ENCODE measurements around the gene TMEM129.

The TMEM129 gene

DNA sequence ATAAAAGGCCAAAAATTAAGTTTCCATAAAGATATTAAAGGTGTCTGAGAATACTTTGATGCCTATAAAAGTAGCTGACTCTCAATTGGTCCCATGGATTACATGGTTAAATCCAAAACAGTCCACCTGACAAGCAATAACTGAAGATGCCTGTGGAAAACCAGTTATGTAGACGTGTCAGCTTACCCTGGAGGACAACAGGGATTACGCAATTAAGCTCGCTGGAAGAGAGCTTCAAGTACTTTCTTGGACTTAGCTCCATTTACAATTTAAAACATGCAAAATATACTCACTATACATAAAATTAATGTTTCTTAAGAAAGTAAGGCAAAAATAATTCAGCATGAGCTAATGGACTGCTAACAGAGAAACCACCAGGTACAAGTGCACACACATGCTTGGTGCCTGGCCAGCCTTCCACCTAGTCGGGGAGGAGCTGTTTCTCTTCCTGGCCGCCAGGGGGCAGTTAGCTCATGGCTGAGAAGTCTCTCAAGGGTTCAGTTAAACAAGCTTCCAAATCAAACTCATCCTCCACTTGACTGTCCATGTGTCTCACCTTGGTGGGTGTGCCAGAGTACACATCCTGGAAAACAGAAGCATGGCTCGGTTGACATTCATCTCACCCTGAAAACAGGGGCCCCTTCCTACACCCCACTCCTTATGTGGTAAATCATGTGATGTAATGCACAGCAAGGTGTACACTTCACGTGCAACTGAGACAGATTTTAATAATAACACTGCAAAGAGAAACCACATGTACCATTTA is 27.8 kb downstream of the TMEM129 start:
- peaks cover 21% of the 10 kb centered on the region for H3K36me3 ChIP-seq (ENCODE audit: control insufficient read depth, insufficient read depth, low read length)
- no peaks in the 10 kb centered on the region for H3K27me3 ChIP-seq (ENCODE audit: control insufficient read depth, insufficient read depth, low read length, poor library complexity, severe bottlenecking)
- H3K4me1 ChIP-seq (ENCODE audit: control insufficient read depth, insufficient read depth, low read length), result no peaks in the 10 kb centered on the region
- 71 to 72% methylated on average over 7 of the region's 7 CpGs for WGBS, 2 experiments
- no peak overlapping the region for H3K4me3 ChIP-seq (ENCODE audit: insufficient read depth, low read depth, low read length)
- no peak overlapping the region for H3K27ac ChIP-seq (ENCODE audit: insufficient read depth, low read depth, low read length, poor library complexity, severe bottlenecking)
- H3K9me3 ChIP-seq (ENCODE audit: control insufficient read depth, low read length), result no peaks in the 10 kb centered on the region

DNA sequence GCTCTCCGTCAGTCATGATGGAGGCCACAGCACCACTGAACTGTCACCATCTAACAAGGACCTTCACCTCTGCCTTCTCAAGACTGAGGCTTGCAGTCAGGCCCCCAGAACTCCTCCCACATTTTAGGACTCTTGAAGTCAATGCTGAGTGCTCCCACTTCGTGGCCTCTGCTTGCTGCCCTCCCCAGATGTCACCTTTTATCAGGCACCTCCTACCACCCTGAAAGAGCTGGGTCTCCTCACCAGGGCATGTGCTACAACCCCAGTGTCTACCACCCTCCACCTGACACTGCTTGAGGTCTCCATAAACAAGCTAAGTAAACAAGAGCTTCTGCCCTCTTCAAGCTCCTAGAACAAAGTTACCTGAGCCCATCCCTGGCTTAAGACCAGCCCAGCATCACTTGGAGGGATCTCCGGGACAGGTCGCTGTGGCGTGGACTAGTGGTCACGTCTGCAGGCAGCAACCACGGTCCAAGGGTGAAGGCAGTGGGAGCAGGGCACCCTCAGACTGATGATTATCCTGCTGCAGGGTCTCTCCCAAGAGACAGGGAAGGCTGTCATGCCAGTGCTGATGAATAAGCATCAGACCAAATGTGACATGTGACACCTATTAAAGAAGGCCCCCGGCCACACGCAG is 29.3 kb downstream of the TMEM129 start:
- H3K27ac ChIP-seq (ENCODE audit: insufficient read depth, low read depth, low read length, poor library complexity, severe bottlenecking), result no peak overlapping the region
- no peaks in the 10 kb centered on the region for H3K9me3 ChIP-seq (ENCODE audit: control insufficient read depth, low read length)
- no peak overlapping the region for H3K4me3 ChIP-seq (ENCODE audit: insufficient read depth, low read depth, low read length)
- H3K36me3 ChIP-seq (ENCODE audit: control insufficient read depth, insufficient read depth, low read length), result peaks cover 16% of the 10 kb centered on the region
- no peaks in the 10 kb centered on the region for H3K4me1 ChIP-seq (ENCODE audit: control insufficient read depth, insufficient read depth, low read length)
- H3K27me3 ChIP-seq (ENCODE audit: control insufficient read depth, insufficient read depth, low read length, poor library complexity, severe bottlenecking), result no peaks in the 10 kb centered on the region
- 89 to 90% methylated on average over 9 of the region's 9 CpGs for WGBS, 2 experiments

DNA sequence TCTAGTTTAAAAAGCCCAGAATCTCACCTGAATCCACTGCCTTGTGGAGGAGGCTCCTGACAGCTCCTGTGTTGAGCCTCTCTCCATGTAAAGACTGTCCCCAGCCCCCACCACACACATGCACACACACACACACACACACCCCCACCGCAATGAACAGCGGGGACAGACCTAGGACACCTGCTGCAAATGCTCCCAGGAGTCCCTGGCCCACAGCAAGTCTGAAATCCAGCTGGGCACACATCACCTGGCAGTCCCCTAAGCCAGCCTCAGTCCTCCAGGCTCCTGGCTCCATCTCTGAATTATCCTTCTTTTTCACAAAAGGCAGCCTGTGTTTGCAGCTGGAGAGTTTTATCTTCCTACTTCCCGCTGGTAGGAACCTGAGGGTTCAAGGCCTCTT is 30.4 kb downstream of the TMEM129 start:
- Histone ChIP-seq H3K27me3 (ENCODE audit: control insufficient read depth, insufficient read depth, low read length, poor library complexity, severe bottlenecking) (no peaks in the 10 kb centered on the region), H3K9me3 (ENCODE audit: control insufficient read depth, low read length) (no peaks in the 10 kb centered on the region), H3K4me3 (ENCODE audit: insufficient read depth, low read depth, low read length) (no peak overlapping the region), H3K4me1 (ENCODE audit: control insufficient read depth, insufficient read depth, low read length) (no peaks in the 10 kb centered on the region), H3K27ac (ENCODE audit: insufficient read depth, low read depth, low read length, poor library complexity, severe bottlenecking) (no peak overlapping the region), H3K36me3 (ENCODE audit: control insufficient read depth, insufficient read depth, low read length) (peaks cover 16% of the 10 kb centered on the region)
- WGBS, 2 experiments, result 93% methylated on average over 3 of the region's 3 CpGs

DNA sequence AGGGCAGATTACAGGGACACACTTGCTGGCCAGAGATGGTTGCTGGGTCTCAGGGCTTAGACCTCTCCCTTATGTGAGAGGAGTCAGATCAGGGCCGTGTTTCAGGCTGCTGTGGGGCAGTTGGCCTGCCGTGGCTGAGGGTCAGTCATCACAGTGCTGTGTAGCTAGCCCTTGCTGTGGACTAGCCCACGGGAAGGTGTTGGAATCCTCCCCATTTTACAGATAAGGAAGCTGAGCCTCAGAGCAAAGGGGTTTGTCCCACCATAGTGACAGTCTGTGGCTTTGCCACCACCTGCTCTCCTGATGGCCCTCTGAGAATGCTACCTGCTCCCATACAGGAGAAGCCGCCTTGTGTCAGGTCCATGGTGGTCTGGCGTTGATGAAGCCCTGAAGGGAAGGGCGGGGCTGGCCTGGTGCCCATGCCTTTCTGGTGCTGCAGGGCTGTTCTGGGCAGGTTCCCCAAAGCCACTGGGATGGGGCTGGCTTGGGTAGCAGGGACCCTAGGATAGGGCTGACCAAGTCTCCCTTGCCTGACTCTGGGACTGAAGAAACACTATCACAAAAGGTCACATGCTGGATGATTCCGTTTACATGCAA is 34.6 kb downstream of the TMEM129 start:
- H3K36me3 ChIP-seq (ENCODE audit: control insufficient read depth, insufficient read depth, low read length), result no peaks in the 10 kb centered on the region
- H3K27ac ChIP-seq (ENCODE audit: insufficient read depth, low read depth, low read length, poor library complexity, severe bottlenecking), result no peak overlapping the region
- H3K27me3 ChIP-seq (ENCODE audit: control insufficient read depth, insufficient read depth, low read length, poor library complexity, severe bottlenecking), result peaks cover 19% of the 10 kb centered on the region
- no peak overlapping the region for H3K4me3 ChIP-seq (ENCODE audit: insufficient read depth, low read depth, low read length)
- H3K4me1 ChIP-seq (ENCODE audit: control insufficient read depth, insufficient read depth, low read length), result peaks cover 10% of the 10 kb centered on the region
- no peaks in the 10 kb centered on the region for H3K9me3 ChIP-seq (ENCODE audit: control insufficient read depth, low read length)
- WGBS, 2 experiments, result 80 to 85% methylated on average over 7 of the region's 7 CpGs

DNA sequence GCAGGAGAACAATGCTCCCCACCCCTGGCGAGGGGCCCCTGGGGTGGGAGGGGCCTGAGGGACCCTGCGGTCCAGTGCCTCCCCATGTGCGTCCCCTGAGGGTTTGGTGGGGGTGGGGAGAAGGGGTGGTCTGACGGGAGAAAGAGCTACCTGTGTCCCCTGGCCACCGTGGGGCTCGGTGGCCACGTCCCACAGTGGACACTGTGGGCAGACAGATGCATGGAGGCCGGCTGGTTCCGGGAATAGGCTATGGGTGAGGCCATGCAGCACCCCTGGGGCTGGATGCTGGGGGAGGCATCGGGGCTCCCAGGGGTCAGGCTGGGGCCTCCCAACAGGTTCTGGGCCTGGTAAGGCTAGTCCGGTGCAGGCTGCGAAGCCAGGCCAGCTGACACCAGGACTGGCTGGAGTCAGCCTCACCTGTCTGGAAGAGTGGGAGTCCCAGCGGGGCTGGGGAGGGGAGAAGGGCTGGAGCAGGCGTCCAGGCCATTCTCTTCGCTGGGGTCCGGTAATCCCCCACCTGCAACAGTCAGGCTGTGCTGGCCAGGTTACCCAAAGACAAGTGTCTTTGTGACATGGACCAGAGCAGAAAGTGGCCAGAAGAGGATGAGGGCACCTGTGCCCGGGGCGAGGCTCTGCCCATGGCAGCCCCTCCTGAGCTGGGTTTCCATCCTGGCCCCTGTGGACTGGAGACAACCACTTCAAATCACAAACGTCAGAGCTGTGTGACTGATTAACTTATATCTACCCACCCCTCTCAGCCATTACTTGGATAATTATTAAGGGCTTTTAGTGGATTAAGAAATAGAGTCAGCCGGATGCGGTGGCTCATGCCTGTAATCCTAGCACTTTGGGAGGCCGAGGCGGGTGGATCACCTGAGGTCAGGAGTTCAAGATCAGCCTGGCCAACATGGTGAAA is 35.6 kb downstream of the TMEM129 start:
- H3K27me3 ChIP-seq (ENCODE audit: control insufficient read depth, insufficient read depth, low read length, poor library complexity, severe bottlenecking), result peaks cover 19% of the 10 kb centered on the region
- no peak overlapping the region for H3K27ac ChIP-seq (ENCODE audit: insufficient read depth, low read depth, low read length, poor library complexity, severe bottlenecking)
- no peak overlapping the region for H3K4me3 ChIP-seq (ENCODE audit: insufficient read depth, low read depth, low read length)
- no peaks in the 10 kb centered on the region for H3K9me3 ChIP-seq (ENCODE audit: control insufficient read depth, low read length)
- 93 to 94% methylated on average over 23 of the region's 23 CpGs for WGBS, 2 experiments
- peaks cover 10% of the 10 kb centered on the region for H3K4me1 ChIP-seq (ENCODE audit: control insufficient read depth, insufficient read depth, low read length)
- H3K36me3 ChIP-seq (ENCODE audit: control insufficient read depth, insufficient read depth, low read length), result no peaks in the 10 kb centered on the region

DNA sequence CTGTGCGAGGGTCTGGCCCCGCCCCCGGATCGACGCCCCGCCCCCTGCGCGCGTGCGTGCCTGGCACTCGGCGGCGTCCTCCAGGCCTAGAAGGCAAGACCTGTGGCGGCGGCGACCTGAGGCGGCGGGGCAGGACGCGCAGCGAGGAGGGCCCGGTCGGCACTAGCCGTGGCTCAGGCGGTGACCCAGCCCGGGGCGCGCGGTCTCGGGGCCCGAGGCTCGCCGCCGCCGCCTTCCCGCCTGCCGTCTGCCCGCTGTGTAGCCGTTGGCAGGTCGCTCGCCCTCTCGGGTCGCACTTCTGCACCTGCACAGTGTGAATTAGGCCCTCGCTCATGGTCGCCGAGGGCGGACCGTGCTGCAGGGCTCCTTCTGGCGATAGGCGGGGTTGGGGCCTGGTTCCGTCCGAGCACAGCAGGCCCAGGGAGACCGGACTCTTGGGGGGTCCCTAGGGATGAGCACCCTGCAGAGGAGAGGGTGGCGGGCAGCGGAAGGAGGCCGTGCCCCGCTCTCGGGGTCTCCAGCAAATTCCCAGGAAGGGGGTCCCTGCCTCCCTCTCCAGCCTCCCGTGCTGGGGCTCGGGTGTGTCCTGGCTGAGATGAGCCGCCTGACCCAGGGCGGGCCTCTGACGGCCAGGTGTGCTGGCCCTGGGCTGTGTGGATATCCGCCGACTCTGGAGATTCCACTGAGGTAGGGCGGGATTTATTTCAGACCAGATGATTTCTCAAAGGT is 36.5 kb downstream of the TMEM129 start:
- no peak overlapping the region for H3K27ac ChIP-seq (ENCODE audit: insufficient read depth, low read depth, low read length, poor library complexity, severe bottlenecking)
- 54% methylated on average over 66 of the region's 66 CpGs for WGBS, 2 experiments
- H3K27me3 ChIP-seq (ENCODE audit: control insufficient read depth, insufficient read depth, low read length, poor library complexity, severe bottlenecking), result peaks cover 19% of the 10 kb centered on the region
- H3K4me3 ChIP-seq (ENCODE audit: insufficient read depth, low read depth, low read length), result peak overlapping the region; percentile 14
- peaks cover 10% of the 10 kb centered on the region for H3K4me1 ChIP-seq (ENCODE audit: control insufficient read depth, insufficient read depth, low read length)
- H3K9me3 ChIP-seq (ENCODE audit: control insufficient read depth, low read length), result no peaks in the 10 kb centered on the region
- no peaks in the 10 kb centered on the region for H3K36me3 ChIP-seq (ENCODE audit: control insufficient read depth, insufficient read depth, low read length)

DNA sequence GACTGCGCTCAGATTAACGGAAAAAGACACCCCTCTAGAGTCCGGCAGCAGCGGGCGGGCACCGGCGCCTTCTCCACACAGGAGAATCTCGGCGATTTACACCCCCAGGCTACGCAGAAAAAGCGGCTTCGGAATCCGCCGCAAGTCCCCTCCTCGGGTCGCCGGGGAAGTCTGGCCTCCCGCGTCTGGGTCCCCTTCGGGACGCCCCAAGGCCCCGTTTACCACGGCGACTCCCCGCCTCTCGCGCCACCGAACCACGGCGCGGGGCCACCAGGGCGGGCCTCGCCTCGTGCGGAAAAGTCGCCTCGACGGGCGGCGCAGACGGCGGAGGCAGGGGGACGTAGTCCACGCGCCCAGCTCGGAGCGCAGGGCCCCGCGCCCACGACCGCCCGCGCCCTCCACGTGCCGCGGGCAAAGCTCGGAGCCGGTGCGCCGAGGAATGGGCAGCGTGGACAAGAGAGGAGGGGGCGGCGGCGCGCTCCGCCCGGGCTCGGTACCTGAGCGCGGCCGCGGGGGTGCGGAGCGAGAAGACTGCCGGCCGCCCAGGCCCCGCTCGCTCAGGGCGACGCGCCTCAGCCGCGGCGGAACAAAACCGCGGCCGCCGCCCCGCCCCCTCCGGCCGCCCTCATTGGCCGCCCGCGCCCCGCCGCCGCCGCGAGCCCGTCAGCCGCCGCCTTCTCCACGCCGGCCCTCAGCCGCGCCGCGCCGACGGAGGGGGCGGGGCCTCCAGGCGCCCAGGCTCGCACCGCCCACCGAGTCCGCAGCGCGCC is 37.2 kb downstream of the TMEM129 start, which contains the start of gene FAM53A:
Gene FAM53A, minus strand, starts transcription at position 578 of the 770 bp plus-strand sequence. CDS start 15,572 bp downstream, outside the sequence.
- peak within 1 kb of the TSS; percentile 47 for H3K4me3 ChIP-seq (ENCODE audit: insufficient read depth, low read depth, low read length)
- no peak within 1 kb of the TSS for H3K27ac ChIP-seq (ENCODE audit: insufficient read depth, low read depth, low read length, poor library complexity, severe bottlenecking)
- WGBS, 2 experiments, result 1% methylated on average over 118 of the region's 118 CpGs
- no peaks in the 10 kb centered on the region for H3K9me3 ChIP-seq (ENCODE audit: control insufficient read depth, low read length)
- H3K4me1 ChIP-seq (ENCODE audit: control insufficient read depth, insufficient read depth, low read length), result peaks cover 10% of the 10 kb centered on the region
- peaks cover 19% of the 10 kb centered on the region for H3K27me3 ChIP-seq (ENCODE audit: control insufficient read depth, insufficient read depth, low read length, poor library complexity, severe bottlenecking)
- H3K36me3 ChIP-seq (ENCODE audit: control insufficient read depth, insufficient read depth, low read length), result no peaks in the 10 kb centered on the region

DNA sequence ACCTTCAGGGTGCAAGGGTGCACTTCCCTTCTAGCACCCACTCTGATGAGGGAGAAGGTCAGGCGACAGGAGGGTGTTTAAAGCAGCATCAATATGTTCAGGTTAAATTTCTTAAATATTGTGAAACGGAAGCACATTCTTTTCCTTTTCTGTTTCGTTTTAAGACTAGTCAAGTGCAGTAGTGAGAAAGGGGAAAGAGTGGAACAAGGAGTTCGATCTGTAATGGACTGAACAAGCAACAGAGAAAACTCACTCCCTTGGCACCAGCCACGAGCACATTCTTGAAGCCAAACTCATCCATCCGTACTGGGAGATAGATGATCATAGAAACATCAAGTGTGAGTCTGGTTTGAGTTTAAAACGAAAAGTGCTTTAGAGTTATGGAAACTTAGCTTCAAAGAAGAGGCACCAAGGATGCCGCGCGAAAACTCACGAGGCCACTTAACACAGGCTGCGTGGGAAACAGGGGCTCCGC is 37.8 kb downstream of the TMEM129 start:
- Histone ChIP-seq H3K4me3 (ENCODE audit: insufficient read depth, low read depth, low read length) (peak overlapping the region; percentile 47), H3K36me3 (ENCODE audit: control insufficient read depth, insufficient read depth, low read length) (no peaks in the 10 kb centered on the region), H3K27ac (ENCODE audit: insufficient read depth, low read depth, low read length, poor library complexity, severe bottlenecking) (no peak overlapping the region), H3K27me3 (ENCODE audit: control insufficient read depth, insufficient read depth, low read length, poor library complexity, severe bottlenecking) (peaks cover 19% of the 10 kb centered on the region), H3K4me1 (ENCODE audit: control insufficient read depth, insufficient read depth, low read length) (peaks cover 10% of the 10 kb centered on the region), H3K9me3 (ENCODE audit: control insufficient read depth, low read length) (no peaks in the 10 kb centered on the region)
- WGBS, 2 experiments, result 31 to 33% methylated on average over 13 of the region's 13 CpGs

DNA sequence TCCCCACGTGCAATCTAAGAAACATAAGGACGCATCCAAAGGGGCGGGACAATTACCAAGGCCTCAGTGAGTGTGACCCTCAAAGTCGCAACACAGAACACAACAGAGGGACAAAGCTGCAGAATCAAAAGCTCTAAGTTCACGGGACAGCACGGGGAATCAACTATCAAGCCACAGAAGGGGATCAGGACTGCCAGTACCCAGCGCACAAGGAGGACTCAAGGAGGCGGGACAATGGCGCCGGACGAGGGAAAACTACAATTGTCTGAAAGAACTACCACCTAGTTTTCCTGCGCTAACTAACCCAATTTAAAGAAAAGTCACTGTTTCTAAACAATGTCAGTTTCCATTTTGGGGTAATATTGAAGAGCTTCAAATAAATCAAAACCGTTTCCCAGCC is 38.3 kb downstream of the TMEM129 start:
- Histone ChIP-seq H3K4me3 (ENCODE audit: insufficient read depth, low read depth, low read length) (peak overlapping the region; percentile 47), H3K36me3 (ENCODE audit: control insufficient read depth, insufficient read depth, low read length) (no peaks in the 10 kb centered on the region), H3K9me3 (ENCODE audit: control insufficient read depth, low read length) (no peaks in the 10 kb centered on the region), H3K4me1 (ENCODE audit: control insufficient read depth, insufficient read depth, low read length) (peaks cover 10% of the 10 kb centered on the region), H3K27me3 (ENCODE audit: control insufficient read depth, insufficient read depth, low read length, poor library complexity, severe bottlenecking) (peaks cover 19% of the 10 kb centered on the region), H3K27ac (ENCODE audit: insufficient read depth, low read depth, low read length, poor library complexity, severe bottlenecking) (no peak overlapping the region)
- WGBS, 2 experiments, result 78 to 84% methylated on average over 13 of the region's 13 CpGs

Measured in ectodermal cell (in vitro differentiated cells).